ENCODE data around the gene PTPRG. TPM values are rescaled to one million over a fixed set of nuclear protein-coding genes. Genes with fewer than 3 reads are reported as not detected.

PTPRG gene
- total RNA-seq, 2 donors from 2014 or later = 26.0 to 26.3 TPM

DNA sequence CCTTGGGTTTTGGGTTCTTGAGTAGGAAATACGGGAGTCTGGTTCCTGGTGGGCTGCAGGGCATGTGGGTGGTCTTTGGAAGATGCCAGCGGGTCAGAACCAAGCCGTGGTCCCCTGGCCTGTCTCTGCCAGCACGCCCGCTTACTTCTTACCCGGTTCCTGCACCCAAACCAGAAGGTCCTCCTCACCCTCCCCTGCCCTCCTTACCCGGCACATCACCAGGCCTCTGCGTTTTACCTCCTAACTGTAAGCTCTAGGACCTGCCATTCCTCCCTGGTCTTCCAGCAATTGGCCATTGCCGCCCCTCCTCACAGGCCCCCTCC lies 628.0 kb downstream of the PTPRG start:
- Histone ChIP-seq H3K4me3 (no peak overlapping the region), H3K4me1 (no peaks in the 10 kb centered on the region), H3K27ac (no peak overlapping the region), H3K27me3 (no peaks in the 10 kb centered on the region), H3K9me3 (no peaks in the 10 kb centered on the region), H3K9ac (ENCODE audit: low read depth in 2 of 2, low read length in 2 of 2) (no peak overlapping the region), H3K36me3 (no peaks in the 10 kb centered on the region)
- no peak for DNase-seq
- TF ChIP-seq, protein P1, sequence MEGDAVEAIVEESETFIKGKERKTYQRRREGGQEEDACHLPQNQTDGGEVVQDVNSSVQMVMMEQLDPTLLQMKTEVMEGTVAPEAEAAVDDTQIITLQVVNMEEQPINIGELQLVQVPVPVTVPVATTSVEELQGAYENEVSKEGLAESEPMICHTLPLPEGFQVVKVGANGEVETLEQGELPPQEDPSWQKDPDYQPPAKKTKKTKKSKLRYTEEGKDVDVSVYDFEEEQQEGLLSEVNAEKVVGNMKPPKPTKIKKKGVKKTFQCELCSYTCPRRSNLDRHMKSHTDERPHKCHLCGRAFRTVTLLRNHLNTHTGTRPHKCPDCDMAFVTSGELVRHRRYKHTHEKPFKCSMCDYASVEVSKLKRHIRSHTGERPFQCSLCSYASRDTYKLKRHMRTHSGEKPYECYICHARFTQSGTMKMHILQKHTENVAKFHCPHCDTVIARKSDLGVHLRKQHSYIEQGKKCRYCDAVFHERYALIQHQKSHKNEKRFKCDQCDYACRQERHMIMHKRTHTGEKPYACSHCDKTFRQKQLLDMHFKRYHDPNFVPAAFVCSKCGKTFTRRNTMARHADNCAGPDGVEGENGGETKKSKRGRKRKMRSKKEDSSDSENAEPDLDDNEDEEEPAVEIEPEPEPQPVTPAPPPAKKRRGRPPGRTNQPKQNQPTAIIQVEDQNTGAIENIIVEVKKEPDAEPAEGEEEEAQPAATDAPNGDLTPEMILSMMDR (IDR thresholded peaks at IDR 0.05) = no peak
- intact Hi-C loops (cut with DNase I) = loop anchor here (2.0 to 5.0 kb wide), 2 partner anchors 331 to 622 kb away; no protein-coding TSS in a partner anchor

DNA sequence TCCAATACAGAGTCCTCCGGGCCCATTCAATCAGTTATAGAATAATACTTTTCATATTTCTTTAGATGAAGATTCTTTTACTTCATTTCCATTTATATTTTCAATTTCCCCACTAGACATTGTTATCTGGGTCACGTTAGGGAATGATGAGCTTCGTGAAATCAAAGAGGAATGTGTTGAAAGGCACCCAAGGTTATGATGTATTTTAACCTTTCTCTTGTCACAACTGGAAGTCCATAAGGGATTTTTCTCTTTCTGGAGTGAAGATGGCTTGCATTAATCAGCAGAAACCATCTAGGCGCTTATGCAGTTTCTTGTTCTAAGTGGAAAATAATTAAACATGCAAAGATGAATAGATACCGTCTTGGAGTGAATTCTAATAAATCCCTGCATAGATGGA lies 631.5 kb downstream of the PTPRG start:
- Histone ChIP-seq H3K4me3 (no peak overlapping the region), H3K9me3 (no peaks in the 10 kb centered on the region), H3K9ac (ENCODE audit: low read depth in 2 of 2, low read length in 2 of 2) (no peak overlapping the region), H3K27ac (no peak overlapping the region), H3K4me1 (no peaks in the 10 kb centered on the region), H3K36me3 (no peaks in the 10 kb centered on the region), H3K27me3 (no peaks in the 10 kb centered on the region)
- no peak for DNase-seq
- intact Hi-C loops (cut with DNase I) = no loop called here
- TF ChIP-seq, protein P1 (IDR thresholded peaks at IDR 0.05) = no peak

DNA sequence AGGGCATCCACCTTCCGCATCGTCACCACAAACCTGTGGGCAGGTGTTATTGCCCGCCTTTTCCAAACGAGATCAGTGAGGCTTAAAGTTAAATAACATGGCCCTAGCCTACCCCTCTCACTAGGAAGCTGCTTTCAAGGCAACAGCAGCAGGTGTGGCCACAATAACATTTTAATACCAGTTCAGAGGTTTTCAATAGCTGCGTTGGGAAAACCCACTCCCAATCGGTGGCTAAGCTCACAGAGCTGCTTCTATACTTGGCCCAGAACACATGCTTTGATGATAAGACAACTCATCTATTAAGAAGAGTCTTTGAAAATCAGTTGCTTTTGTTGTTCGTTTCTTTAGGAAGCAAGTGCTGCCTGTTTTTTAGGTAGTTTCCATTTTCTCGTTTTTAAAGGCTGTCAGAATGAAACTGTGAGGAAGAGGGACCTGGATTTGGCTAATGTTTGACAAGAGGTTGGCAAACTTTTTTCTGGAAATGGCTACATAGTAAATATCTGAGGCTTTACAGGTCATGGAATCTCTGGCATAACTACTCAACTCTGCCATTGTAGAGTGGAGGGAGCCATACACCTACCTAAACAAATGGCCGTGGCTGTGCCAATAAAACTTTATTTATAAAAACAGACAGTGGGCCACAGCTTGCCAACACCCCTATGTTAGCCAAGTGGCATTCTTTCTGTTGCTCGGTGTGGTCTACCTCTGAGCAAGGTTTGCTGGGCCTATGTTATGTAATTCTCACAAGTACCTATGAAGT lies 632.4 kb downstream of the PTPRG start:
- DNase-seq = no peak
- intact Hi-C loops (cut with DNase I) = no loop called here
- no peaks in the 10 kb centered on the region for H3K27me3 ChIP-seq
- no peak overlapping the region for H3K9ac ChIP-seq (ENCODE audit: low read depth in 2 of 2, low read length in 2 of 2)
- H3K9me3 ChIP-seq = no peaks in the 10 kb centered on the region
- H3K4me1 ChIP-seq = no peaks in the 10 kb centered on the region
- no peaks in the 10 kb centered on the region for H3K36me3 ChIP-seq
- TF ChIP-seq, protein P1 (IDR thresholded peaks at IDR 0.05) = no peak
- no peak overlapping the region for H3K4me3 ChIP-seq
- no peak overlapping the region for H3K27ac ChIP-seq

DNA sequence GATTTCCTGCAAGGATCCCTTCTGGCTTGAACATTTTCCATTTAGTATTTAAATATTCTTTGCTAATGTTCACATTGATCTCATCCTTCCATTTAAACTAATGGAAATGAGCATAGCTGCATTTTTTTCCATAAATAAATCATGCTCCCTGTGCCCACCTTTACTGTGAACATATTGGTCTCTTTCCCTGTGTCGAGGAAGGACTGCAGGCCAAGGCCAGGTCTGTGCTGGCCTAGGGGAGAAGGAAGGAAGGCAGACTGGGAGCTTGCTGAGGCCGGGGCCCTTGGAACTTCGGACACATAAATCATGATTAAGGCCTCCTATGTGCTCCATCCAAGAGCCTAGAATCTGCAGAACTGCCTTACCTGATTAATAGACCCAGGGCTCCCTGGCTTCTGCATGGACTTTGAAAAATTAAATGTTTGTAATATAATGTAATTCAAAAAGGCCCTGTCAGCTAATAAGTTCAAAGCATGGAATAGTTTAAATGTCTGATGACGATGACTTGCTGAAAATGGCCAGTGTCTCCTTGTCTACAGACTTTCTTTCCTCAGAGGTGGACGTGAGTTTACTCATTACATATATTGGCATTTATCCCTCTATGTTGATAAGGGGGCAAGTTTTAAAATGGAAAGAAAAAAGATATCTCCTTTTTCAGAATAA lies 636.1 kb downstream of the PTPRG start:
- no peaks in the 10 kb centered on the region for H3K9me3 ChIP-seq
- no peak overlapping the region for H3K4me3 ChIP-seq
- intact Hi-C loops (cut with DNase I) = no loop called here
- TF ChIP-seq, protein P1 (IDR thresholded peaks at IDR 0.05) = no peak
- H3K9ac ChIP-seq (ENCODE audit: low read depth in 2 of 2, low read length in 2 of 2) = no peak overlapping the region
- H3K27ac ChIP-seq = no peak overlapping the region
- no peaks in the 10 kb centered on the region for H3K36me3 ChIP-seq
- no peaks in the 10 kb centered on the region for H3K4me1 ChIP-seq
- DNase-seq = no peak
- H3K27me3 ChIP-seq = no peaks in the 10 kb centered on the region

DNA sequence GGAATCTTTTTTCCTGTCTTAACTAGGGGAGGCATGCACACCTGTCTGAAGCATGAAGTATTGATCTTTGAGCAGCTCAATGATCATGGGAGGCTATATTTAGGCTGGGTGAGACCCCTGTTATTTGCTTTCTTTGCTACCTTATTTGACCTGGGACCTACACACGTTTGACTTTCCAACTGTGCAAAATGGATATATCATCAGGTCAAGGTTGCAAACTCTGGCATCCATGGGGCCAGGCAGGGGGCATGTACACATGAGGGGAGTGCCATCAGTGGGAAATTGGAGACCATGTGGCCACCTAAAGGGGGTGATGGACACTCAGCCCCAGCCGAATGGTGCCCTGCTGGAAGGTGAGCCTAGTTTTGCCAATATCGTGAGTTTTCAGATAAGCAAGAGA lies 637.8 kb downstream of the PTPRG start:
- intact Hi-C loops (cut with DNase I) = no loop called here
- Histone ChIP-seq H3K27me3 (no peaks in the 10 kb centered on the region), H3K9ac (ENCODE audit: low read depth in 2 of 2, low read length in 2 of 2) (no peak overlapping the region), H3K9me3 (no peaks in the 10 kb centered on the region), H3K4me3 (no peak overlapping the region), H3K36me3 (no peaks in the 10 kb centered on the region), H3K27ac (no peak overlapping the region), H3K4me1 (no peaks in the 10 kb centered on the region)
- TF ChIP-seq, protein P1 (IDR thresholded peaks at IDR 0.05) = no peak
- DNase-seq = no peak
